AG04449 (cell line): ENCODE data around the gene MBLAC1.

Source experiments
- CTCF ChIA-PET: fragments of 350-600 bp; formaldehyde crosslinking; extraction: SDS; loops from one replicate; lab custom pipeline; 2021; ENCODE audit warnings: antibody characterized with exemption; lab: Yijun Ruan, JAX
- POLR2A ChIA-PET: fragments of 400-600, 350-600 bp; formaldehyde crosslinking; extraction: SDS; loops from one replicate; lab custom pipeline; 2020; ENCODE audit warnings: antibody characterized with exemption, inconsistent platforms; lab: Yijun Ruan, JAX
- DNase-seq: peaks from one replicate; pipeline ENCODE4 v3.0.0-alpha.2; 2010; ENCODE audit warnings: low read depth, low spot score
- H3K4me3 ChIP-seq: 2 replicates; pipeline ENCODE4 v1.5.1; 2011; ENCODE audit warnings: low read depth, mild to moderate bottlenecking, control low read depth, low read length
- TF ChIP-seq, protein P1 (sequence below): IDR thresholded peaks from one replicate; pipeline ENCODE4 v1.5.1; 2011; ENCODE audit warnings: mild to moderate bottlenecking, moderate library complexity, low read length, control low read depth, inconsistent platforms; ENCODE audit not compliant: insufficient read depth; ENCODE audit errors: missing control alignments

Gene MBLAC1

DNA sequence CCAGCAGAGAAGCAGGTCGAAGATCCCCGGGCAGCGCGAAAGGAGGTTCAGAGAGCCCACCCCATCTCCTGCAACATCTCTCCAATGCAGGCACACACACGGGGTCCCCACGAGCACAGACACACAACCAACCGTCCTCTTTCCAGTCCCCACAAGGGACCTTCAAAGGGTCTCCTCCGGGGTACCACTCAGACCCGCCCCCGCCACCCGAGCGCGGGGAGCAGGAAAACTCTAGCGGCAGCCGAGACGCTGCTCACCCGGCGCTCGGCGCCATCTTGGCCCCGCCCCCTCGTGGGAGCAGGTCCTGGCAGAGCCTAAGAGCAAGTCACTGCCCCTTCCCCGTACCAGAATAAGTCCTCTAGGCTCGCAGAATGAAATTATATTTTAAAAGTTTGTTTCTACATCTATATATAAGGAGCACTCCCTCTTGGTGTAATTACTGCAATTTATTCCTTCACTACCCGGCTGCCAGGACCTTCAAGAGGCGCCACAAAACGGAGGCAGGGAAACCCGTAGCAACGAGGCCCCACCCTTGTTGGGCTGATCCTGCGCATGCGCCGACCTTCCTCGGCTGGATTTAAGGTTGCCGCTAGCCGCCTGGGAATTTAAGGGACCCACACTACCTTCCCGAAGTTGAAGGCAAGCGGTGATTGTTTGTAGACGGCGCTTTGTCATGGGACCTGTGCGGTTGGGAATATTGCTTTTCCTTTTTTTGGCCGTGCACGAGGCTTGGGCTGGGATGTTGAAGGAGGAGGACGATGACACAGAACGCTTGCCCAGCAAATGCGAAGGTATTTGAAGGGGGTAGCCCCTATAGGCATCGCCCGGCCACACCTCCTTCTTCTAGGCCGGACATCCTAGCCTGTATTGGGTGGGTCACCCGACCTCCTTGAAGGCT is 7.4 kb upstream of the MBLAC1 start, which contains the start of the genes CNPY4 and TAF6:
TSS of gene CNPY4 (plus strand) at position 563 of the 898 bp plus-strand sequence. CDS start at position 674, 111 bp downstream.
TSS of gene TAF6 (minus strand) at position 287 of the 898 bp plus-strand sequence. CDS start 5,149 bp downstream, outside the sequence.
- CTCF ChIA-PET: interaction anchor here (1.6 to 2.7 kb wide), 2 partner anchors 11 to 13 kb away, joined by 9 to 23 read pairs; no protein-coding TSS in a partner anchor
- POLR2A ChIA-PET: interaction anchor here (0.6 kb wide), 1 partner anchor 1009 kb away, joined by 4 read pairs; no protein-coding TSS in a partner anchor
- peak within 1 kb of the TSS; percentile 95 for H3K4me3 ChIP-seq

DNA sequence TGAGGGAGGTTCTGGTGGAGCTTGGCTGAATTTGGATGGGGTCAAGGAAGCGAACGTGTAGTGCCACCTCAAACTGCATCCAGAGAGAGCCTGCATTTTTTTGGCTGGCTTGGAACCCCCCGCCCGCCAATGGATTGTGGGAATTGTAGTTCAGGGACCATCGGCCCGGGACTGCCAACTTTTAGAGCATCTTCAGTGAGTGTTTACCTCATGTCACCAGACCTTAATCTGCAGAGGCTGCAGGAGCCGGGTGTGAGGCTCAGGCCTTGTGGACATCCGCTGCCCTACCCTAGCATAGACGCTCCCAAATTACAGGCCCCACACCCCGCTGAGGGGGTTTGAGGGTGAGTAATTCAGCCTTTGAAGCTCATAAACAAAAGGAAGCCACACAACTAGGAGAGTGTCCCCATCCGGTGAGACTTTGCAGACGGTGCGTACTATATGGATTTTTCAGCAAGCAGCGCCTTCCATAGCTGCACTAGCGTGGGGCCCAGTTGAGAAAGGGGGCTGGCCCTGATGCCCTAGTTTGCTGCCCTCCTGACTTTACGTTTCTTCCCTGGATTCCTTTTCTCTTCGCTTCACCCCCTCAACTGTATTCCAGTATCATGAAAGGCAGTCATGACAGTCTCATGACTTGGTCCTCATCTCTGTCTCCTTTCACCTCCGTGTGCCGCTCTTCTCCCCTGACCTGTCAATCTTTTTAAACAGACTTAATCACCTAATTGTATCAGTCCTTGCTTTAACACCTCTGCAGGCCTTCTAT is 6.6 kb upstream of the MBLAC1 start:
- H3K4me3 ChIP-seq: peak overlapping the region; percentile 95
- POLR2A ChIA-PET: interaction anchor here (0.6 kb wide), 1 partner anchor 1010 kb away, joined by 4 read pairs; no protein-coding TSS in a partner anchor
- DNase-seq: no peak
- CTCF ChIA-PET: interaction anchor here (1.6 to 2.7 kb wide), 2 partner anchors 10 to 12 kb away, joined by 9 to 23 read pairs; no protein-coding TSS in a partner anchor
- TF ChIP-seq, protein P1, sequence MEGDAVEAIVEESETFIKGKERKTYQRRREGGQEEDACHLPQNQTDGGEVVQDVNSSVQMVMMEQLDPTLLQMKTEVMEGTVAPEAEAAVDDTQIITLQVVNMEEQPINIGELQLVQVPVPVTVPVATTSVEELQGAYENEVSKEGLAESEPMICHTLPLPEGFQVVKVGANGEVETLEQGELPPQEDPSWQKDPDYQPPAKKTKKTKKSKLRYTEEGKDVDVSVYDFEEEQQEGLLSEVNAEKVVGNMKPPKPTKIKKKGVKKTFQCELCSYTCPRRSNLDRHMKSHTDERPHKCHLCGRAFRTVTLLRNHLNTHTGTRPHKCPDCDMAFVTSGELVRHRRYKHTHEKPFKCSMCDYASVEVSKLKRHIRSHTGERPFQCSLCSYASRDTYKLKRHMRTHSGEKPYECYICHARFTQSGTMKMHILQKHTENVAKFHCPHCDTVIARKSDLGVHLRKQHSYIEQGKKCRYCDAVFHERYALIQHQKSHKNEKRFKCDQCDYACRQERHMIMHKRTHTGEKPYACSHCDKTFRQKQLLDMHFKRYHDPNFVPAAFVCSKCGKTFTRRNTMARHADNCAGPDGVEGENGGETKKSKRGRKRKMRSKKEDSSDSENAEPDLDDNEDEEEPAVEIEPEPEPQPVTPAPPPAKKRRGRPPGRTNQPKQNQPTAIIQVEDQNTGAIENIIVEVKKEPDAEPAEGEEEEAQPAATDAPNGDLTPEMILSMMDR: no peak

More for the DNA sequence above, 7.4 kb upstream of the MBLAC1 start, which contains the start of the genes CNPY4 and TAF6:
- TF ChIP-seq, protein P1: no peak
- DNase-seq: peak; percentile 72

DNA sequence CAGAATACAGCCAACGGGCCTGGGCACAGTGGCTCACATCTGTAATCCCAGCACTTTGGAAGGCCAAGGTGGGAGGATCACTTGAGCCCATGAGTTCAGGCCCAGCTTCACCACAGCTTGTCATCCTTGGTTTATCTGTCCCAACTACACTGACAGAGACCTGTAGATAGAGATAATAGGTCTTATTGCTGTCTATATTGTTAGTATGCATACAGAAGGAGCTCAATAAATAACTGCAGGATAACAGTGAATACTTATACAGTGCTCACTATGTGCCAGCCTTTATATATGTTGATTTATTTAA is 6.1 kb upstream of the MBLAC1 start:
- ChIA-PET POLR2A (interaction anchor here (1.1 kb wide), 1 partner anchor 20 kb away, joined by 4 read pairs; the partner anchor contains the start of genes AP4M1 and MCM7), CTCF (interaction anchor here (0.5 to 2.7 kb wide), 4 partner anchors 9 to 127 kb away, joined by 3 to 23 read pairs (median 6); partner anchors contain the start of genes AP4M1 and MCM7)
- peak overlapping the region; percentile 95 for H3K4me3 ChIP-seq
- TF ChIP-seq, protein P1: no peak
- no peak for DNase-seq

DNA sequence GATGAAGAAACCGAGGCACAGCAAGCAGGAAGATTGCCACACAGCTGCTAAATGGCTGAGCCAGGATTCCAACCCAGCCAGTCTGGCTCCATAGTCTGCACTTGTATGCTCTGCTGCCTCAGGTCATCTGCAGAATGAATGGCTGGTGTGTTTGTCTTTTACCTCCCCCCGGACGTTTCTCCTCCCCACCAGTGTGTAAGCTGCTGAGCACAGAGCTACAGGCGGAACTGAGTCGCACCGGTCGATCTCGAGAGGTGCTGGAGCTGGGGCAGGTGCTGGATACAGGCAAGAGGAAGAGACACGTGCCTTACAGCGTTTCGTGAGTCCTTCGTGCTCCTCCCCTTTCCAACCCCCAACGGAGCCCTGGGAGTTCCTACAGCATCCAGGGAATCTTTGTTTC is 4.7 kb upstream of the MBLAC1 start:
- CTCF ChIA-PET: interaction anchor here (1.2 to 2.7 kb wide), 3 partner anchors 8 to 11 kb away, joined by 6 to 23 read pairs (median 7); no protein-coding TSS in a partner anchor
- H3K4me3 ChIP-seq: no peak overlapping the region
- no peak for DNase-seq
- TF ChIP-seq, protein P1: no peak
- POLR2A ChIA-PET: no interaction called here

DNA sequence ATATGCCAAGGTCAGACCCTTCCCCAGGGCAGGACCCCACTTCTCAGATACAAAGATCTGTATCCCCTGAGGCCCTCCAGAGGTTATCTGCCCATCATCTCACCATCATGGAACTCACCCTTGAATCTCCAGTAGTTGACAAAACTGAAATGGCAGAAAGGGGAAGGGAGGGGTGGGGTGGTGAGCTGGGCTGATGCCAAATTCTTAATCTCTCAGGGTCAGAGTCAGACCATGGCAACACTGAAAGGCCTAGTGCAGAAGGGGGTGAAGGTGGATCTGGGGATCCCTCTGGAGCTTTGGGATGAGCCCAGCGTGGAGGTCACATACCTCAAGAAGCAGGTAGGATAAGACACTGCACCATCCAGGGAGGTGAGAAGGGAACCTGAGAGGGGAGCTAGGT is 4.2 kb upstream of the MBLAC1 start:
- ChIA-PET POLR2A (no interaction called here), CTCF (interaction anchor here (1.2 to 1.8 kb wide), 2 partner anchors 8 to 10 kb away, joined by 6 to 7 read pairs; no protein-coding TSS in a partner anchor)
- H3K4me3 ChIP-seq: no peak overlapping the region
- TF ChIP-seq, protein P1: no peak
- DNase-seq: no peak
